Esophagus squamous epithelium (tissue), 5 donors: ENCODE measurements around the gene CDKL4. TPM values are rescaled to one million over a fixed set of nuclear protein-coding genes. Genes with fewer than 3 reads are reported as not detected.

Source experiments
- DNase-seq: peaks from one replicate; lab custom pipeline; 2025; lab: John Stamatoyannopoulos, UW
- H3K27ac ChIP-seq, 4 donors: fragments of 200-600 bp; sonication (generic); one replicate each; pipeline ENCODE4 v1.5.1; 2016 to 2019; ENCODE audit warnings: mild to moderate bottlenecking in 1 of 4
- H3K27me3 ChIP-seq, 4 donors: fragments of 200-600 bp; sonication (generic); 1 replicate in 3 of 4; 2 replicates in 1 of 4; pipeline versions ENCODE4 v1.5.1 to v1.6.0; 2017 to 2021; ENCODE audit warnings: antibody characterized with exemption in 1 of 4
- H3K36me3 ChIP-seq, 3 donors: fragments of 200-600 bp; sonication (generic); one replicate each; pipeline ENCODE4 v1.5.1; 2016 to 2019
- H3K4me1 ChIP-seq, 3 donors: fragments of 200-600 bp; sonication (generic); one replicate each; pipeline ENCODE4 v1.5.1; 2017 to 2019
- H3K4me3 ChIP-seq, 4 donors: fragments of 200-600 bp; sonication (generic); 1 replicate in 3 of 4; 2 replicates in 1 of 4; pipeline ENCODE4 v1.5.1; 2016 to 2019; ENCODE audit warnings: mild to moderate bottlenecking in 2 of 4, moderate library complexity in 1 of 4
- H3K9me3 ChIP-seq, 3 donors: fragments of 200-600 bp; sonication (generic); one replicate each; pipeline ENCODE4 v1.5.1; 2016 to 2019
- POLR2A ChIP-seq, 4 donors: fragments of 450-650 bp; IDR thresholded peaks; one replicate each; pipeline ENCODE4 v1.6.1; 2017; ENCODE audit warnings: antibody characterized with exemption in 4 of 4, mild to moderate bottlenecking in 4 of 4, moderate library complexity in 3 of 4
- WGBS, 2 donors: methylation state at CpG; one replicate each; pipeline ENCODE4 v1.1.5; 2018; 5-methylcytosine and 5-hydroxymethylcytosine counted together
- intact Hi-C: fragments of 100-400 bp; cut with DNase I; formaldehyde crosslinking; loops from one replicate; pipeline ENCODE4 v1.15.0; 2022
- small RNA-seq, 4 donors: library from RNA; depleted of rRNA; stranded (forward); fragments of <200 nt; gene quantifications; one replicate each; pipeline ENCODE3, GENCODE V24; 2016
- total RNA-seq, 4 donors: library from RNA; depleted of rRNA; stranded (reverse); fragments of >200 nt; gene quantifications; one replicate each; pipeline ENCODE4 v1.1.0, GENCODE V29; 2016
- TF ChIP-seq, protein P1 (sequence below), 6 experiments: fragments of 450-650 bp in 4 of 6; fragments of 200-600 bp in 2 of 6; sonication (generic) in 2 of 6; IDR thresholded peaks; one replicate each; pipeline ENCODE4 v1.5.1; 2016 to 2019; ENCODE audit warnings: antibody characterized with exemption in 6 of 6, mild to moderate bottlenecking in 4 of 6, moderate library complexity in 4 of 6
- donor health status: DM: yes; HTN: yes; CAD: no.

Gene CDKL4
- total RNA-seq, 4 donors from 2014 or later: 0.38 TPM; not detected in 3

DNA sequence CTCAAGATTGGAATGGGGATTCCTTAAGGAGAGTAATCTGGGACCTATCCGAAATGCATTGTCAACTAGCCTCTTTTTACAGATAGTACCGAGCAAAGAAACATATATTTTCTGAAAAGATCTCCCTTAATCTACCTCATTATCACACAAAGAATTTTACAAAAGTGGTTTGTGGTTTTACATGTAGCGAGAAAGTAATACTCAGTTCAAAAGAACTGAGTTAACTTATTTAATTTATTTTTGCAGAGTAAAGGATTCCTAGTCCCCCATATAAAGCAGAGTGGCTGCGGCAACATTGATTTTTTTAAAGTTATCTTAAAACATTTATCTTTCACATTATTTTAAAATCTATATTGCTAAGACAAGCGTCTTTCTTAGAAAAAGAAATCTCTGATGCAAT is 107.0 kb downstream of the CDKL4 start:
- peaks cover 0 to 4% (median 0%) of the 10 kb centered on the region in 3 donors for H3K4me1 ChIP-seq
- H3K27me3 ChIP-seq: no peaks in the 10 kb centered on the region
- 66% methylated on average over 5 of the region's 5 CpGs for WGBS, 2 donors
- no peak for TF ChIP-seq POLR2A (IDR thresholded peaks at IDR 0.05)
- TF ChIP-seq, protein P1, sequence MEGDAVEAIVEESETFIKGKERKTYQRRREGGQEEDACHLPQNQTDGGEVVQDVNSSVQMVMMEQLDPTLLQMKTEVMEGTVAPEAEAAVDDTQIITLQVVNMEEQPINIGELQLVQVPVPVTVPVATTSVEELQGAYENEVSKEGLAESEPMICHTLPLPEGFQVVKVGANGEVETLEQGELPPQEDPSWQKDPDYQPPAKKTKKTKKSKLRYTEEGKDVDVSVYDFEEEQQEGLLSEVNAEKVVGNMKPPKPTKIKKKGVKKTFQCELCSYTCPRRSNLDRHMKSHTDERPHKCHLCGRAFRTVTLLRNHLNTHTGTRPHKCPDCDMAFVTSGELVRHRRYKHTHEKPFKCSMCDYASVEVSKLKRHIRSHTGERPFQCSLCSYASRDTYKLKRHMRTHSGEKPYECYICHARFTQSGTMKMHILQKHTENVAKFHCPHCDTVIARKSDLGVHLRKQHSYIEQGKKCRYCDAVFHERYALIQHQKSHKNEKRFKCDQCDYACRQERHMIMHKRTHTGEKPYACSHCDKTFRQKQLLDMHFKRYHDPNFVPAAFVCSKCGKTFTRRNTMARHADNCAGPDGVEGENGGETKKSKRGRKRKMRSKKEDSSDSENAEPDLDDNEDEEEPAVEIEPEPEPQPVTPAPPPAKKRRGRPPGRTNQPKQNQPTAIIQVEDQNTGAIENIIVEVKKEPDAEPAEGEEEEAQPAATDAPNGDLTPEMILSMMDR (IDR thresholded peaks at IDR 0.05): no peak
- no peak for DNase-seq
- no peaks in the 10 kb centered on the region for H3K36me3 ChIP-seq
- intact Hi-C loops: no loop called here
- no peak overlapping the region for H3K4me3 ChIP-seq
- no peaks in the 10 kb centered on the region for H3K9me3 ChIP-seq
- no peak overlapping the region for H3K27ac ChIP-seq

GRCh38 chr2:39135690-39136259 is 108.0 kb downstream of the CDKL4 start:
- Histone ChIP-seq H3K4me1 (no peaks in the 10 kb centered on the region), H3K36me3 (no peaks in the 10 kb centered on the region), H3K27ac (no peak overlapping the region), H3K9me3 (no peaks in the 10 kb centered on the region), H3K4me3 (no peak overlapping the region), H3K27me3 (no peaks in the 10 kb centered on the region)
- 68 to 71% methylated on average over 5 of the region's 5 CpGs for WGBS, 2 donors
- TF ChIP-seq, protein P1 (IDR thresholded peaks at IDR 0.05): no peak
- TF ChIP-seq POLR2A (IDR thresholded peaks at IDR 0.05): no peak
- intact Hi-C loops: no loop called here
- DNase-seq: no peak

DNA sequence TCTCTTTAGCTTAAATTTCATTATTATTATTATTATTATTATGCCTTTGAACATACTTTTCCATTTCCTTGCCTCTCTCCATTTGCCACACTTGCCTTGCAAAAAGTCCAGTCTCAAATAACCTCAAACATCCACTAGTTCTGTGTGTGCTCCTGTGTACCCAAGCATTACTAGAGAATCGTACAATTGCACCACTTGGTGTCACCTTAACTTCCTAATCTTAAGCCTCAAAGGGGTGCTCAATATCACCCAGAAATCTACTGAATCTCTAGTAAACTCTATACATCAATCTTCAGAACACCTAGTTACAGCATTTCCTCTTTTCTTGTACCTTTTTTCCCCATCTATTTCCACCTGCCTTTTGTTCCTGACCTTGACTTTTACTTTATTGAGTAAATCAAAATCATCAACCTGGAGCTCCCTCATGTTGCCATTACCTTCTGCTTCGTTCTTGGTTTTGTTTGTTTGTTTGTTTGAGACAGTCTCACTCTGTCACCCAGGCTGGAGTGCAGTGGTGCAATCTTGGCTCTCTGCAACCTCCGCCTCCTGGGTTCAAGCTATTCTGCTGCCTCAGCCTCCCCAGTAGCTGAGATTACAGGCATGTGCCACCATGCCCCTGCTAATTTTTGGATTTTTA is 110.4 kb downstream of the CDKL4 start:
- H3K27ac ChIP-seq: no peak overlapping the region
- intact Hi-C loops: no loop called here
- no peaks in the 10 kb centered on the region for H3K9me3 ChIP-seq
- no peak overlapping the region for H3K4me3 ChIP-seq
- no peak for DNase-seq
- no peaks in the 10 kb centered on the region for H3K36me3 ChIP-seq
- WGBS, 2 donors: 77 to 80% methylated on average over 3 of the region's 3 CpGs
- H3K27me3 ChIP-seq: no peaks in the 10 kb centered on the region
- TF ChIP-seq POLR2A (IDR thresholded peaks at IDR 0.05): no peak
- TF ChIP-seq, protein P1 (IDR thresholded peaks at IDR 0.05): no peak
- peaks cover 0 to 10% (median 9%) of the 10 kb centered on the region in 3 donors for H3K4me1 ChIP-seq

DNA sequence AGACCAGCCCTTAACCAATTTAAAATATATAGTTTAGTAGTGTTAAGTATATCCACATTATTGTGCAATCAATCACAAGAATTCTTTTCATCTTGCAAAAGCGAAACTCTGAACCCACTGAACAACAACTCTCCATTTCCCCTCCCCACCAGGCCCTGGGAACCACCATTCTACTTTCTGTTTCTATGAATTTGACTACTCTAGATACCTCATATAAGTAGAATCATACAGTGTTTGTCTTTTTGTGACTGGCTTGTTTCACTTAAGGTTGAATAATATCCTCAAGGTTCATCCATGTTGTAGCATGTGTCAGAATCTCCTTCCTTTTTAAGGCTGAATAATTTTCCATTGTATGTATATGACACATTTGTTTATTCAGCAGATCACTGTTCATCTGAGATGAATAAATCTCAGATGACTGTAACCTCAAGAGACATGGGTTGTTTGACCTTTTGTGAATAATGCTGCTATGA is 114.8 kb downstream of the CDKL4 start:
- Histone ChIP-seq H3K4me1 (peaks cover 5 to 28% (median 9%) of the 10 kb centered on the region in 3 donors), H3K4me3 (no peak overlapping the region), H3K27me3 (no peaks in the 10 kb centered on the region), H3K9me3 (no peaks in the 10 kb centered on the region), H3K27ac (peak overlapping the region in 3 of 4 donors; percentile 32 to 60 (median 40)), H3K36me3 (no peaks in the 10 kb centered on the region)
- TF ChIP-seq POLR2A (IDR thresholded peaks at IDR 0.05): no peak
- TF ChIP-seq, protein P1 (IDR thresholded peaks at IDR 0.05): no peak
- no peak for DNase-seq
- WGBS, 2 donors: 21 to 39% methylated on average over 1 of the region's 1 CpG
- intact Hi-C loops: no loop called here

DNA sequence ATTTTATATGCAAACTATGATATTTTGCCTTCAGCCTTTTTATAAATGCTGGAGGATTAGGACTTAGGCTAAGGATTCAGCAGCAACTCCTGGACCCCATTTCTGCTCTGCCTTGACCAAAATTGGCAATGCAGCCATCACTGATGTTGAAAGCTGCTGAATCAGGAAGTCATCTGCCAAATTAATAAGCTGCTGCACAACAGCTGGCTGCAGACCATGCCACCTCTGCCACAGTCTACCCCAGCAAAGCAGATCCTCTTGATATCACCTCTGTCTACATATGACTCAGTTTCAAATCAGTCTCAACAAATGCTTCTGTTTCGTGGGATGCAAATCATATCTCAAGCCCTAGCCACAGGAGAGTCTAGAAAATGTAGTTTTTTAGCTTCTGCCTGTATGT is 115.8 kb downstream of the CDKL4 start:
- Histone ChIP-seq H3K4me1 (peaks cover 10 to 38% (median 14%) of the 10 kb centered on the region in 3 donors), H3K36me3 (no peaks in the 10 kb centered on the region), H3K9me3 (no peaks in the 10 kb centered on the region), H3K27ac (peak overlapping the region in 3 of 4 donors; percentile 25 to 60 (median 32)), H3K4me3 (no peak overlapping the region), H3K27me3 (no peaks in the 10 kb centered on the region)
- DNase-seq: no peak
- WGBS, 2 donors: 0 to 25% methylated on average over 1 of the region's 1 CpG
- intact Hi-C loops: no loop called here
- TF ChIP-seq POLR2A (IDR thresholded peaks at IDR 0.05): no peak

Small RNA genes lying within 50 kb of the gene (small RNA-seq; reads per million reads assigned to genes)
- 0 reads per million in 4 donors for gene RF00019
- 0 reads per million in 4 donors for gene RF00272

Other genes starting within 250 kb of the CDKL4 start
- 10 to 100 TPM; 15.1 to 48.2 (median 27.8) TPM for gene SOS1, start 122.9 kb downstream of the CDKL4 start, total RNA-seq
- 10 to 100 TPM; 12.6 to 35.1 (median 15.8) TPM for gene MAP4K3, start 193.3 kb upstream of the CDKL4 start, total RNA-seq